ENCODE measurements around the gene TESK2. TPM values are rescaled to one million over a fixed set of nuclear protein-coding genes. Genes with fewer than 3 reads are reported as not detected.
A peak's percentile ranks its signal among the peaks of the same experiment; 100 is the strongest.
"Not testable (repeated sequence)": the region's sequence is repeated elsewhere in the genome, so short reads cannot be mapped to it uniquely, and the experiment has no call there.

Gene TESK2
- total RNA-seq, 2 donors from 2014 or later: 2.8 to 3.5 TPM

- Histone ChIP-seq H3K9me3 (no peaks in the 10 kb centered on the region), H3K27ac (peak overlapping the region; percentile 74 to 86), H3K36me3 (no peaks in the 10 kb centered on the region), H3K27me3 (no peaks in the 10 kb centered on the region), H3K4me1 (peaks cover 0 to 8% of the 10 kb centered on the region in 2 donors), H3K4me3 (peak overlapping the region; percentile 76 to 87)
- TF ChIP-seq, protein P1, sequence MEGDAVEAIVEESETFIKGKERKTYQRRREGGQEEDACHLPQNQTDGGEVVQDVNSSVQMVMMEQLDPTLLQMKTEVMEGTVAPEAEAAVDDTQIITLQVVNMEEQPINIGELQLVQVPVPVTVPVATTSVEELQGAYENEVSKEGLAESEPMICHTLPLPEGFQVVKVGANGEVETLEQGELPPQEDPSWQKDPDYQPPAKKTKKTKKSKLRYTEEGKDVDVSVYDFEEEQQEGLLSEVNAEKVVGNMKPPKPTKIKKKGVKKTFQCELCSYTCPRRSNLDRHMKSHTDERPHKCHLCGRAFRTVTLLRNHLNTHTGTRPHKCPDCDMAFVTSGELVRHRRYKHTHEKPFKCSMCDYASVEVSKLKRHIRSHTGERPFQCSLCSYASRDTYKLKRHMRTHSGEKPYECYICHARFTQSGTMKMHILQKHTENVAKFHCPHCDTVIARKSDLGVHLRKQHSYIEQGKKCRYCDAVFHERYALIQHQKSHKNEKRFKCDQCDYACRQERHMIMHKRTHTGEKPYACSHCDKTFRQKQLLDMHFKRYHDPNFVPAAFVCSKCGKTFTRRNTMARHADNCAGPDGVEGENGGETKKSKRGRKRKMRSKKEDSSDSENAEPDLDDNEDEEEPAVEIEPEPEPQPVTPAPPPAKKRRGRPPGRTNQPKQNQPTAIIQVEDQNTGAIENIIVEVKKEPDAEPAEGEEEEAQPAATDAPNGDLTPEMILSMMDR (IDR thresholded peaks at IDR 0.05): no peak
- DNase-seq (ENCODE audit: low spot score): no peak
These were observed 790 bp downstream of the TESK2 start for GRCh38 chr1:45490121-45490625.

- not testable (repeated sequence) for H3K27me3 ChIP-seq, H3K4me1 ChIP-seq, H3K36me3 ChIP-seq, H3K9me3 ChIP-seq, H3K27ac ChIP-seq, H3K4me3 ChIP-seq
- DNase-seq (ENCODE audit: low spot score): peak; percentile 48
These were observed 1.6 kb downstream of the TESK2 start for GRCh38 chr1:45489379-45489778.

GRCh38 chr1:45488666-45489377 lies 2.1 kb downstream of the TESK2 start:
- Histone ChIP-seq H3K9me3 (no peaks in the 10 kb centered on the region), H3K27me3 (no peaks in the 10 kb centered on the region), H3K27ac (no peak overlapping the region), H3K4me3 (no peak overlapping the region), H3K36me3 (no peaks in the 10 kb centered on the region), H3K4me1 (peaks cover 0 to 8% of the 10 kb centered on the region in 2 donors)
- TF ChIP-seq, protein P1 (IDR thresholded peaks at IDR 0.05): no peak
- no peak for DNase-seq (ENCODE audit: low spot score)

- Histone ChIP-seq H3K4me3 (no peak overlapping the region), H3K4me1 (peaks cover 0 to 8% of the 10 kb centered on the region in 2 donors), H3K27me3 (no peaks in the 10 kb centered on the region), H3K27ac (no peak overlapping the region), H3K9me3 (no peaks in the 10 kb centered on the region), H3K36me3 (no peaks in the 10 kb centered on the region)
- TF ChIP-seq, protein P1 (IDR thresholded peaks at IDR 0.05): no peak
- DNase-seq (ENCODE audit: low spot score): no peak
These were observed 5.0 kb downstream of the TESK2 start for GRCh38 chr1:45485949-45486348.

DNA sequence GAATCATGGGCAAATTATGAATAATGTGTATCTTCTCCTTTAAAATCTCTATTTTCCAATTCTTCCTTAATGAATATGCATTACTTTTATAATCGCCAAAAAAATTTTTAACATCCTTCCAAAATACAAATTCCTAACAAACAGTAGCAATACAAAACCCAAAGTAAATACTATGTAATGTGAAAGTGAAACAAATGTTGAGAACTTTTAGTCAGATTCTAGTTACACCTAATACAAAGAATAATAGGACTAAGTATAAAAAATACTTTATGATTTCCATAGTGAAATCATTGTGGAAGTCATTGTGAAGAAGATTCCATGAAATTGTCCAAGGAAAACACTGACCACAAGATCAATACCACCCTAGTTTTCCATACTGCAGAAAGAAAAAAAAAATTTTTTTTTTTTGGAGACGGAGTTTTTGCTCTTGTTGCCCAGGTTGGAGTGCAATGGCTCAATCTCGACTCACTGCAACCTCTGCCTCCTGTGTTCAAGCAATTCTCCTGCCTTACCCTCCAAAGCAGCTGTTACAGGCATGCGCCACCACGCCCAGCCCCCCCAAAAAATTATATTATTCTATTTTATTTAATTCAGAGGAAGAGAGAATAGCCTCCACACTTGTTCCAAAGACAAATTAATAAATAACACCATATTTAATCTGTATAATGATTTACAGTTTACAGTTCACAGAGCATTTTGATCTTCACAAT lies 11.8 kb downstream of the TESK2 start:
- Histone ChIP-seq H3K9me3 (no peaks in the 10 kb centered on the region), H3K4me3 (no peak overlapping the region), H3K36me3 (no peaks in the 10 kb centered on the region), H3K27me3 (no peaks in the 10 kb centered on the region), H3K4me1 (no peaks in the 10 kb centered on the region), H3K27ac (no peak overlapping the region)
- TF ChIP-seq, protein P1 (IDR thresholded peaks at IDR 0.05): no peak
- DNase-seq (ENCODE audit: low spot score): no peak

GRCh38 chr1:45478121-45478814 lies 12.7 kb downstream of the TESK2 start:
- H3K4me3 ChIP-seq: no peak overlapping the region

More at GRCh38 chr1:45478121-45478814, 12.7 kb downstream of the TESK2 start:
- DNase-seq (ENCODE audit: low spot score): no peak
- H3K9me3 ChIP-seq: no peaks in the 10 kb centered on the region
- TF ChIP-seq, protein P1 (IDR thresholded peaks at IDR 0.05): no peak
- no peak overlapping the region for H3K27ac ChIP-seq
- H3K4me1 ChIP-seq: no peaks in the 10 kb centered on the region
- no peaks in the 10 kb centered on the region for H3K27me3 ChIP-seq
- no peaks in the 10 kb centered on the region for H3K36me3 ChIP-seq

Data from right atrium auricular region (tissue), 2 donors.